SK-N-MC (cell line): ENCODE measurements around the gene MED29.

Experiments used
- EZH2 ChIP-seq: fragments of 200-600 bp; sonication (generic); IDR thresholded peaks from one replicate; pipeline ENCODE4 v1.6.1; 2017; ENCODE audit warnings: antibody characterized with exemption
- POLR2AphosphoS5 ChIP-seq: IDR thresholded peaks from 2 replicates; pipeline ENCODE4 v1.6.1; 2012; ENCODE audit warnings: mild to moderate bottlenecking, low read depth, low read length, borderline replicate concordance

- TF ChIP-seq POLR2AphosphoS5 (no peak), EZH2 (no peak)
Observed at GRCh38 chr19:39415111-39416046, 24.2 kb downstream of the MED29 start.
